H1 (cell line): Measurements from ENCODE around the gene TTLL1. TPM values are rescaled to one million over a fixed set of nuclear protein-coding genes. Genes with fewer than 3 reads are reported as not detected.

Experiments used
- CTCF ChIA-PET: fragments of 300-600 bp; sonication (Branson Sonifier 250); formaldehyde crosslinking; loops from one replicate; lab custom pipeline; 2021; ENCODE audit not compliant: partially characterized antibody; lab: Charles Lee
- POLR2A ChIA-PET: fragments of 300-600 bp; sonication (Branson Sonifier 250); formaldehyde crosslinking; loops from one replicate; lab custom pipeline; 2021; ENCODE audit warnings: inconsistent platforms; ENCODE audit not compliant: partially characterized antibody; lab: Charles Lee
- DNase-seq, 2 experiments: peaks; one replicate each; pipeline versions ENCODE4 v3.0.0 to v3.0.0-alpha.2; 2010 to 2022; ENCODE audit warnings: low spot score in 2 of 2, low read depth in 1 of 2, mixed read lengths in 1 of 2
- FAIRE-seq: peaks from 2 replicates; lab custom pipeline; 2011; peaks lifted over from hg19 to GRCh38; lab: Jason Lieb, UNC
- H2AFZ ChIP-seq: 2 replicates; pipeline ENCODE4 v1.8.1; 2012; ENCODE audit warnings: low read length, inconsistent platforms
- H2AK5ac ChIP-seq: 2 replicates; pipeline ENCODE4 v1.6.1; 2013; ENCODE audit warnings: low read depth, low read length
- H2BK120ac ChIP-seq: replicated peaks from 2 replicates; pipeline ENCODE3; 2013; ENCODE audit warnings: low read depth, low read length, inconsistent platforms
- H2BK12ac ChIP-seq: 2 replicates; pipeline ENCODE4 v1.6.1; 2013; ENCODE audit warnings: low read depth, low read length
- H2BK15ac ChIP-seq: 2 replicates; pipeline ENCODE4 v1.6.1; 2013; ENCODE audit warnings: low read length
- H2BK20ac ChIP-seq: 2 replicates; pipeline ENCODE4 v1.6.1; 2013; ENCODE audit warnings: low read length
- H2BK5ac ChIP-seq: 2 replicates; pipeline ENCODE4 v1.6.1; 2013; ENCODE audit warnings: low read depth, low read length
- H3K14ac ChIP-seq: 2 replicates; pipeline ENCODE4 v1.6.1; 2013; ENCODE audit warnings: inconsistent platforms; ENCODE audit not compliant: insufficient read length
- H3K18ac ChIP-seq: 2 replicates; pipeline ENCODE4 v1.6.1; 2013; ENCODE audit warnings: low read length; ENCODE audit errors: extremely low read depth
- H3K23ac ChIP-seq: 2 replicates; pipeline ENCODE4 v1.6.1; 2013; ENCODE audit warnings: inconsistent platforms; ENCODE audit not compliant: insufficient read length
- H3K23me2 ChIP-seq: 2 replicates; pipeline ENCODE4 v1.6.1; 2013; ENCODE audit warnings: low read depth, low read length
- H3K27ac ChIP-seq: 2 replicates; pipeline ENCODE4 v1.6.1; 2011; ENCODE audit warnings: low read depth, low read length, inconsistent platforms
- H3K27me3 ChIP-seq, 4 experiments: replicated peaks in 1 of 4; 1 replicate in 1 of 4; 2 replicates in 3 of 4; pipeline versions ENCODE4 v1.6.1 to v1.8.1; 2011 to 2013; ENCODE audit warnings: low read length in 3 of 4, mild to moderate bottlenecking in 3 of 4, inconsistent platforms in 2 of 4, mixed read lengths in 2 of 4, moderate library complexity in 1 of 4; ENCODE audit not compliant: control insufficient read depth in 3 of 4, insufficient read depth in 3 of 4; ENCODE audit errors: extremely low read depth in 1 of 4
- H3K36me3 ChIP-seq, 4 experiments: 2 replicates each; pipeline versions ENCODE4 v1.6.1 to v1.8.1; 2011 to 2013; ENCODE audit warnings: mild to moderate bottlenecking in 4 of 4, low read length in 3 of 4, moderate library complexity in 2 of 4, control low read depth in 1 of 4, inconsistent platforms in 1 of 4; ENCODE audit not compliant: insufficient read depth in 4 of 4, control insufficient read depth in 2 of 4
- H3K4ac ChIP-seq: replicated peaks from 2 replicates; pipeline ENCODE3; 2013; ENCODE audit warnings: low read length, low read depth, mixed read lengths, inconsistent platforms; ENCODE audit not compliant: insufficient read length
- H3K4me1 ChIP-seq, 4 experiments: replicated peaks in 1 of 4; 1 replicate in 1 of 4; 2 replicates in 3 of 4; pipeline versions ENCODE4 v1.6.1 to v1.8.1; 2011 to 2013; ENCODE audit warnings: low read length in 3 of 4, inconsistent platforms in 2 of 4, mixed read lengths in 1 of 4; ENCODE audit not compliant: insufficient read depth in 4 of 4, control insufficient read depth in 3 of 4
- H3K4me2 ChIP-seq, 2 experiments: 2 replicates each; pipeline versions ENCODE4 v1.6.1 to v1.8.1; 2011 to 2013; ENCODE audit warnings: low read depth in 2 of 2, low read length in 2 of 2, control low read depth in 1 of 2, inconsistent platforms in 1 of 2, mild to moderate bottlenecking in 1 of 2; ENCODE audit not compliant: insufficient read depth in 1 of 2
- H3K4me3 ChIP-seq, 4 experiments: fragments of 200-600, 300-600 bp in 1 of 4; sonication (generic), shearing (Covaris generic), sonication (Bioruptor Twin) in 1 of 4; 2 replicates each; pipeline versions ENCODE4 v1.5.1 to v1.8.1; 2011 to 2016; ENCODE audit warnings: low read length in 4 of 4, low read depth in 3 of 4, control low read depth in 2 of 4, inconsistent platforms in 2 of 4, mild to moderate bottlenecking in 2 of 4, mixed read lengths in 1 of 4, moderate library complexity in 1 of 4; ENCODE audit not compliant: insufficient read depth in 2 of 4; ENCODE audit errors: extremely low read depth in 1 of 4
- H3K56ac ChIP-seq: replicated peaks from 2 replicates; pipeline ENCODE3; 2013; ENCODE audit warnings: low read depth, mild to moderate bottlenecking, mixed read lengths, low read length, inconsistent platforms; ENCODE audit not compliant: insufficient read length
- H3K79me1 ChIP-seq: 2 replicates; pipeline ENCODE4 v1.6.1; 2013; ENCODE audit warnings: low read depth, low read length, control low read depth
- H3K79me2 ChIP-seq, 2 experiments: 2 replicates each; pipeline versions ENCODE4 v1.6.1 to v1.8.1; 2012 to 2013; ENCODE audit warnings: low read length in 2 of 2, mild to moderate bottlenecking in 2 of 2, inconsistent platforms in 1 of 2; ENCODE audit not compliant: insufficient read depth in 2 of 2, control insufficient read depth in 1 of 2
- H3K9ac ChIP-seq, 4 experiments: replicated peaks in 1 of 4; 1 replicate in 1 of 4; 2 replicates in 3 of 4; pipeline versions ENCODE4 v1.6.1 to v1.8.1; 2011 to 2013; ENCODE audit warnings: low read depth in 3 of 4, low read length in 3 of 4, control low read depth in 2 of 4, mild to moderate bottlenecking in 2 of 4, moderate library complexity in 2 of 4, inconsistent platforms in 1 of 4; ENCODE audit errors: extremely low read depth in 1 of 4
- H3K9me3 ChIP-seq, 2 experiments: 2 replicates each; pipeline versions ENCODE4 v1.6.1 to v1.8.1; 2012 to 2013; ENCODE audit warnings: mild to moderate bottlenecking in 2 of 2, moderate library complexity in 2 of 2, control low read depth in 1 of 2, inconsistent platforms in 1 of 2, low read depth in 1 of 2, low read length in 1 of 2, mixed read lengths in 1 of 2; ENCODE audit not compliant: insufficient read depth in 2 of 2
- H4K20me1 ChIP-seq, 2 experiments: replicated peaks in 1 of 2; 2 replicates each; pipeline versions ENCODE3 to v1.8.1; 2011 to 2013; ENCODE audit warnings: inconsistent platforms in 2 of 2, low read length in 2 of 2, mild to moderate bottlenecking in 1 of 2; ENCODE audit not compliant: insufficient read depth in 2 of 2, control insufficient read depth in 1 of 2
- H4K5ac ChIP-seq: 2 replicates; pipeline ENCODE4 v1.6.1; 2013; ENCODE audit warnings: low read length, low read depth, mixed read lengths, inconsistent platforms; ENCODE audit not compliant: insufficient read length
- H4K8ac ChIP-seq: 2 replicates; pipeline ENCODE4 v1.8.0; 2013; ENCODE audit warnings: mild to moderate bottlenecking, moderate library complexity, low read length, inconsistent platforms; ENCODE audit not compliant: insufficient read depth; ENCODE audit errors: extremely low read depth
- H4K91ac ChIP-seq: replicated peaks from 2 replicates; pipeline ENCODE3; 2013; ENCODE audit warnings: low read length, mixed read lengths, inconsistent platforms; ENCODE audit not compliant: insufficient read length
- KDM4A ChIP-seq: IDR thresholded peaks from one replicate; pipeline ENCODE4 v1.7.1; 2012; ENCODE audit warnings: low read depth, mild to moderate bottlenecking, moderate library complexity, low read length, inconsistent platforms; ENCODE audit not compliant: severe bottlenecking
- POLR2A ChIP-seq, 2 experiments: IDR thresholded peaks; 1 replicate in 1 of 2; 2 replicates in 1 of 2; pipeline ENCODE4 v1.6.1; 2011; ENCODE audit warnings: low read depth in 2 of 2, low read length in 2 of 2, mild to moderate bottlenecking in 2 of 2; ENCODE audit errors: control extremely low read depth in 1 of 2
- RNF2 ChIP-seq: fragments of 200-900, 300-1000 bp; sonication (generic); IDR thresholded peaks from 2 replicates; pipeline ENCODE4 v1.7.1; 2016; ENCODE audit warnings: borderline replicate concordance, low read depth, mild to moderate bottlenecking, antibody characterized with exemption, low read length; ENCODE audit not compliant: poor library complexity, severe bottlenecking; ENCODE audit errors: missing control alignments
- SP4 ChIP-seq: IDR thresholded peaks from 2 replicates; pipeline ENCODE4 v1.6.1; 2012; ENCODE audit warnings: low read length, inconsistent platforms
- SUZ12 ChIP-seq: fragments of 200-600 bp; sonication (generic); IDR thresholded peaks from 2 replicates; pipeline ENCODE4 v1.6.1; 2012; ENCODE audit warnings: mild to moderate bottlenecking, inconsistent platforms, low read length, moderate library complexity, mixed read lengths
- TAF1 ChIP-seq: IDR thresholded peaks from 2 replicates; pipeline ENCODE4 v1.6.1; 2011; ENCODE audit warnings: mild to moderate bottlenecking, low read depth, low read length
- TCF12 ChIP-seq: IDR thresholded peaks from 2 replicates; pipeline ENCODE4 v1.6.1; 2011; ENCODE audit warnings: low read depth, mild to moderate bottlenecking, low read length
- WGBS, 2 experiments: shearing (Covaris generic) in 1 of 2; methylation state at CpG; one replicate each; pipeline versions ENCODE4 v1.1.6 to v1.1.7; 2013 to 2015; ENCODE audit warnings: low lambda C conversion rate in 2 of 2, mixed read lengths in 2 of 2, inconsistent platforms in 1 of 2, low coverage in 1 of 2, missing lambda C conversion rate in 1 of 2; ENCODE audit not compliant: insufficient replicate concordance in 2 of 2, insufficient coverage in 1 of 2, insufficient read length in 1 of 2; ENCODE audit errors: extremely low coverage in 1 of 2, missing lambda C conversion rate in 1 of 2; 5-methylcytosine and 5-hydroxymethylcytosine counted together
- polyA plus RNA-seq, 7 experiments: library from polyadenylated mRNA; depleted of rRNA in 3 of 7; stranded (reverse) in 5 of 7; unstranded in 2 of 7; fragments of >200 nt in 5 of 7; fragments of 200-250 nt in 2 of 7; gene quantifications; 1 replicate in 5 of 7; 2 replicates in 1 of 7; 4 replicates in 1 of 7; pipeline versions ENCODE4 v1.2.1 to v1.2.3, GENCODE V29; 2011 to 2013; ENCODE audit warnings: missing spikeins in 2 of 7, mixed read lengths in 2 of 7
- total RNA-seq: library from RNA; stranded (reverse); fragmentation: NEBNext Ultra II Directional; extraction: Animal tissue kit (Norgen Biotek cat#: 25700); gene quantifications from 2 replicates; pipeline ENCODE4 v1.2.1, GENCODE V29; 2021

Gene TTLL1
- total and polyA plus RNA-seq, 2 of the 8 experiments (the other 6 are each of a cell fraction or from before 2014, with no cell fraction given): 5.0 to 13.8 TPM

GRCh38 chr22:43006016-43006505 is 83.1 kb downstream of the TTLL1 start:
- no peak overlapping the region for H3K56ac ChIP-seq
- H3K9me3 ChIP-seq: no peaks in the 10 kb centered on the region
- H4K20me1 ChIP-seq: peaks cover 13 to 32% of the 10 kb centered on the region in 2 experiments
- H3K27me3 ChIP-seq: no peaks in the 10 kb centered on the region
- no peak overlapping the region for H2BK5ac ChIP-seq
- no peak overlapping the region for H3K23ac ChIP-seq
- H3K79me1 ChIP-seq: peaks cover 26% of the 10 kb centered on the region
- H4K91ac ChIP-seq: no peak overlapping the region
- H3K18ac ChIP-seq: no peak overlapping the region
- H3K9ac ChIP-seq: no peak overlapping the region
- no peak overlapping the region for H3K4me3 ChIP-seq
- no peak overlapping the region for H2BK12ac ChIP-seq
- peaks cover 31 to 99% of the 10 kb centered on the region in 2 experiments for H3K79me2 ChIP-seq
- 95% methylated on average over 5 of the region's 5 CpGs; no CpG with 5 or more reads in 1 of the 2 experiments for WGBS, 2 experiments
- TF ChIP-seq KDM4A: no peak
- no peak for TF ChIP-seq SP4
- TF ChIP-seq SUZ12: no peak
- TF ChIP-seq TAF1: no peak
- TF ChIP-seq RNF2: no peak
- TF ChIP-seq POLR2A (IDR thresholded peaks at IDR 0.05; ENCODE audit: control extremely low read depth in 1 of 2, low read depth in 2 of 2, low read length in 2 of 2): no peak
- TF ChIP-seq TCF12: no peak
- no peak overlapping the region for H3K4ac ChIP-seq
- no peak overlapping the region for H2BK15ac ChIP-seq
- no peak overlapping the region for H2BK20ac ChIP-seq
- H4K5ac ChIP-seq: no peak overlapping the region
- FAIRE-seq (no peak), DNase-seq (no peak)
- no peaks in the 10 kb centered on the region for H3K36me3 ChIP-seq
- no peak overlapping the region for H2AFZ ChIP-seq
- no peak overlapping the region for H2BK120ac ChIP-seq
- ChIA-PET CTCF (interaction anchor here (0.7 to 2.2 kb wide), 4 partner anchors 16 to 75 kb away, joined by 3 to 8 read pairs (median 4); no protein-coding TSS in a partner anchor), POLR2A (interaction anchor here (8.8 kb wide), 1 partner anchor 9 kb away, joined by 94 read pairs; the partner anchor contains the start of gene PACSIN2)
- no peak overlapping the region for H2AK5ac ChIP-seq
- no peak overlapping the region for H4K8ac ChIP-seq
- H3K23me2 ChIP-seq: no peaks in the 10 kb centered on the region
- no peak overlapping the region for H3K27ac ChIP-seq
- no peak overlapping the region for H3K4me2 ChIP-seq
- no peak overlapping the region for H3K14ac ChIP-seq
- H3K4me1 ChIP-seq: peaks cover 10 to 31% (median 21%) of the 10 kb centered on the region in 4 experiments
